Measurements from ENCODE around the gene CALHM4.

The CALHM4 gene, protein sequence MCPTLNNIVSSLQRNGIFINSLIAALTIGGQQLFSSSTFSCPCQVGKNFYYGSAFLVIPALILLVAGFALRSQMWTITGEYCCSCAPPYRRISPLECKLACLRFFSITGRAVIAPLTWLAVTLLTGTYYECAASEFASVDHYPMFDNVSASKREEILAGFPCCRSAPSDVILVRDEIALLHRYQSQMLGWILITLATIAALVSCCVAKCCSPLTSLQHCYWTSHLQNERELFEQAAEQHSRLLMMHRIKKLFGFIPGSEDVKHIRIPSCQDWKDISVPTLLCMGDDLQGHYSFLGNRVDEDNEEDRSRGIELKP

DNA sequence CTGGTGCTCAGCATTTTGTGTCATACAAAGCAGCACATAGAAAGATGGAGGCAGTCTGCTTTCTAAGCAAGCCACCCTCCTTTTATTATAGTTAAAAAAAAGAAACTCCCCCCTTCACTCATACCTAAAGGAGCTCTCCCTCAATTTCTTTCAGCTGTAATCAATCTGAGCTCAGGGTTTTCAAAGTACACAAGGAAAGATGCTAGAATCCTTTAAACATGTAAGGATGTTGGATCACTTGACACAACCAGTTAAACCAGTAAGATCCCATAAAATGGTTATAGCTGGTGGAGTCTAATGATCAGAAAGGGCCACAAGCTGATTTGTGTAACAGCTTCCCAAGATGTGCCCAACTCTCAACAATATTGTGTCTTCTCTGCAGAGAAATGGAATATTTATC, at the start of gene CALHM4:
Gene CALHM4, plus strand, starts transcription at position 301 of the 400 bp plus-strand sequence. Its CDS starts 43 bp downstream, at position 344.
- no peak for DNase-seq (ENCODE audit: low spot score)

DNA sequence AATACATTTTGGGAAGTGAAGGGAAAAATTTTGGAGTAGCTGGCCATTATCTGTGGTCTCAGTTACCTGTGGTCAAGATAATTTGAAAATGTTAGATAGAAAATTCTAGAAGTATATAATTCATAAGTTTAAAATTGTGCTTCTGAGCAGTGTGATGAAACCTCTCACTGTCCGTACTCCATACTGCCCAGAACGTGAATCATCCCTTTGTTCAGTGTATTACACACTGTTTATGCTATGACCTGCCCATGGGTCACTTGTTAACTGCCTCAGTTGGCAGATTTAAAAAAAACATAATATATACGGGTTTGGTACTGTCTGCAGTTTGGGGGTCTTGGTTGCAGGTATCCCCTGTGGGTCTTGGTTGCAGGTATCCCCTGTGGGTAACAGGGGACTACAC, 46.2 kb upstream of the CALHM4 start:
- DNase-seq (ENCODE audit: low spot score) = no peak

DNA sequence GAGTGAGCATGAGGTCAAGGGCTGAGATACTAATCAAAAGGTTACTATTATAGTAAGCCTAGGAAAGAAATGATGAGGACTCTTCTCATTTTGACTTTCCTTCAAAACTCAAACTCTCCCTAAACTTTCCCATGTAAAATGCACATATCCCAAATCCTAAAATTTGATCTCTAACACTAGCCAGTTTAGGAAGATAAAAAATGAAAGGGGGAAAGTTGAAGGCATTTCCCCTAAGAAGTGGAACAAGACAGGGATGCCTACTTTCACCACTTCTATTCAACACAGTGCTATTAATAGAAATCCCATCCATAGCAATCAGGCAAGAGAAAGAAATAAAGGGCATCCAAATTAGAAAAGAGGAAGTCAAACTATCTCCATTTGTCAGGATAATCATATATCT, 45.0 kb upstream of the CALHM4 start:
- DNase-seq (ENCODE audit: low spot score) = no peak

DNA sequence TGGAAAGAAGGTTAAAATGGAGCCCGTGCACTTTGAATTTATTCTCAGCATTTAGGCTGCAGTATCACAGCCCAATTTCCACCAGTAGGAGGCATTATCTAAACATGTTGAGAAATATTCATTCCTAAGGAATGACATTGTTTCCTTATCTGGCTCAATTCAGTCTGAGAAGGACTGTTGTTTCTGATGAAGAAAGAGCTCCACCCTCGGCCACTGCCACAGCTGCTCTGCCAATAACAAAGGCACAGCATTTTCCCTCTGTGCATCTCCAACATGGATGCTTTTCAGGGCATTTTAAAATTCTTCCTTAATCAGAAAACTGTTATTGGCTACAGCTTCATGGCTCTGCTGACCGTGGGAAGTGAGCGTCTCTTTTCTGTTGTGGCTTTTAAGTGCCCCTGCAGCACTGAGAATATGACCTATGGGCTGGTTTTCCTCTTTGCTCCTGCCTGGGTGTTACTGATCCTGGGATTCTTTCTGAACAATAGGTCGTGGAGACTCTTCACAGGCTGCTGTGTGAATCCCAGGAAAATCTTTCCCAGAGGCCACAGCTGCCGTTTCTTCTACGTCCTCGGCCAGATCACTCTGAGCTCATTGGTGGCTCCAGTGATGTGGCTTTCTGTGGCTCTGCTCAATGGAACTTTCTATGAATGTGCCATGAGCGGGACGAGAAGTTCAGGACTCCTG, 42.0 kb upstream of the CALHM4 start, which contains the start of gene CALHM5:
Gene CALHM5, plus strand, starts transcription at position 216 of the 687 bp plus-strand sequence. Its CDS starts 58 bp downstream, at position 274.
- DNase-seq (ENCODE audit: low spot score) = peak; percentile 40

DNA sequence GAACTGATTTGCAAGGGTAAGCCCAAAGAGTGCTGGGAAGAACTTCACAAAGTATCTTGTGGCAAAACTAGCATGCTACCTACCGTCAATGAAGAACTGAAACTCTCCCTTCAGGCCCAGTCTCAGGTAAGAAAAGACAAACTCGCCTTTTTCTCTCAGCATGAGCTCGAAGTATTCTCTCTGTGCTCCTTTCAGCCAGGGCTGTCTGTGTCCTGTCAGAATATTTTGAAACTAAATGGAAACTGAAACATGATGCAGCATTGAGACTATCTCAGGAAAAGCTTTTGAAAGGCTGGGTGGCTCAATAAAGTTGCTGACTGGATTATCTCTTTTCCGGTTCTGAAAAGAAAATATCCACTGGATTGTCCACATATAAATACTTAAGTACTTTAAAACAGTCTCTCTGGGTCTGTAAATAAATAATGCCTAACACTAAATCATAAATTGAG, 41.4 kb upstream of the CALHM4 start:
- DNase-seq (ENCODE audit: low spot score) = no peak

DNA sequence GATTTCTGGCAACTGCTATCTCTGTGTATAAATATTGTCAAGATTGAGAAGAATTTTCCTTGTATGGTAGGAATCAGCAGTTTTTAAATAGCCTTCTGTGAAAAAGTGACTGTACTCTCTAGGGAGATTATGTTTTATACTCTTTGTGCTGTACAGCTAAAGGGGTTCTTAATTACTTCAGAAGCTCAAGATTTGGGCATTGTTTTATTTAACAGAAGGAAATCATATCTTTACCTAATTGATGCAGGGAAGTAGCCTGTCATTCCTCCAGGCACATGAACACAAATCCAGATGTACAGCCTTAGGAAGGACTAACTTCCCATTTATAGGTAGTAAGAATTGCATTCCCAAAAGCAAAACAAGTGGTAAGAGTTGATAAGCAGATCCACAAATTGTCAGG, 40.8 kb upstream of the CALHM4 start:
- DNase-seq (ENCODE audit: low spot score) = no peak

DNA sequence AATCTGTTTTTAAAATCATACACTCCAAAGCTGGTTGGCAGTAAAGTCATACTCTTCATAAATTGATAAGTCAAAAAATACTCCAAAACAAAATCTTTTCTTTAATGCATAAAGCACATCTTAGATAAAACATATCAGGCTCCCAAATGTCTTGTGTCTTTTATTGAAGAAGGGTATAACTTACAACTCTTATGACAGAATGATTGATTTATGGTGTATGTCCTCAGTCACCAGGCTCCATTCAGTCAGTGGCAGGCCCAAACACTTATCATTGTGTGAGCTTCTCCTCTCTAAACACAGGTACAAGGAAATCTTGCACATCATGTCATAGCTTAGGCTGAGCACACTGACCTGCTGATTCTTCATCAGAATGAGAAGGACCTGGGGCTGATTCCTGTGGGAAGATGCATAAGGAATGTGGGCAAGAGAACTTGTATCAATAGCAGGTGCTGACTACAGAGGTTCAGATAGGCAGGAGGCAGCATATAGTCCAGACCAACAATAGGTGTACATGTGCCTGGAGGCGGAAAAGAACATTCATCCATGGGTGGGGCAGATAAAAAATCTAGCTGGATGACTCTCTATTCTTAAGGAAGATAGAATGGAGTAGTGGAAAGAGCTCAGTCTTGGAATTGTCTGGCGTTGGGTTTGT, 40.2 kb upstream of the CALHM4 start:
- no peak for DNase-seq (ENCODE audit: low spot score)

DNA sequence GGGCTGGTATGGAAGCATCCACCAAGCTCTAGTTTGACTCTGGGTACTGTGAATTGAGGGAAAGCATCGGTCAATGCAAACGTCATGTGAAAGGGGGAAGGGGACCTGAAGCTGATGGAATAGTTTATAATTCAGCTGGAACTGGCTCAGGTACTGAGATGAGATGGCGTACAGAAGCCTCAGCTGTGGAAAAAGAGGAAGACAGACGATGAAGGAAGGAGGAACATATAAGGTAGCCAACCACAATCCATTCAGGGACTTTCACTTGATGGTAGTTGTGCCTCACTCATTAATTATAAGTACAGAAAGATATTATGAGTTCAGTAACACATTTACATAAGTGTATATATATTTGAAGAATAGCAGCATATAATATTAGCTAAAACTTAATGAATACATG, 39.4 kb upstream of the CALHM4 start:
- DNase-seq (ENCODE audit: low spot score) = no peak

DNA sequence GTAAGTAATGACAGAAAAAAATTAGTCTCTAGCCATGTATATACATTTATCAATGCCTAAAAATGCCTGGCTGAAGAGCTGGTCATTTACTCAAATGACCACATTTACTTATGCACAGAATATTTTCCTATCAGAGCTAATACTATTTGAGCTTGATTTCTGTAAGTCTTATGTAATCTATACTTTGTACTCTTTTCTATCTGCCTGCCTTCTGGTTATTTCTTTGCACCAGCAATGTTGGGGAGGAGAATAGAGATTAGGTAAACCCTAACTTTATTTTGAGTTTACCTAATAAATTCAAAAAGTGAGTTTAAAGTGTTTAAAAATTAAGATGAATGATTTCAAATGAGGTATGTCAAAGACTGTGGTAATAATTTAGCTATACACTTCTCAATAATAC, 38.4 kb upstream of the CALHM4 start:
- DNase-seq (ENCODE audit: low spot score) = no peak

DNA sequence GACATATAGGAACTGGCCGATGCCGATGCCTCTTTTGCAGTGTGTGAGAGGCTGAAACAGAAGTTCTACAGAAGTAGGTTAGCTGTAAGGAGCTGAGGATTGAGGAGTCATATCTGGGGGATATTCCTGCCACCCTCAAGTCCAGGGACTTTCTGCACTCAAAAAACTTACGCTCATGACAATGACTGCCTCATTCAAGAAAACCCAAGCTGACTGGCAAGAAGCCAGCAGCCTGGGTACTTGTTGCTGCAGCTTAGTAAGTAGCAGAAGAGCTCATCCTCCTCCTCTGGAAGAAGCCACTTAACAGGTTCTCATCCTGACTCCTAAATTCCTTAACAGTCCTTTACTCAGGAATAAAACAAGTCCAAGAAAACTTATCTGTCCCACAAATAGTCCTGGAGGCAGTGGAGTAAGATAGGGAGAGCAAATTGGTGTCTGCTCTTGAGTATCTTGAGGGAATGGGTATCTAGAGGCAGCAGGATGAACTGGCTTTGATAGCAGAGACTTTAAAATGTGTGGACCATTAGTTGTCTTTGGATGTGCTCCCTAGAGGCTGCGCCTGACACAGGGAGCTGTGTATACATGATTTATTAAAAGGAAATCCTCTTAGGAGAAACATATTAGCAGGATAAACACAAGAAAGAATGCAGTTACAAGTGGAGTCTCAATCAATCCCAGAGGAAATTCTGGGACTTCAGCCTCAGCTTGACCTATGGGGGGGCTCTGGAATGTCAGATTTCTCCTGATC, 34.8 kb upstream of the CALHM4 start:
- DNase-seq (ENCODE audit: low spot score) = no peak

DNA sequence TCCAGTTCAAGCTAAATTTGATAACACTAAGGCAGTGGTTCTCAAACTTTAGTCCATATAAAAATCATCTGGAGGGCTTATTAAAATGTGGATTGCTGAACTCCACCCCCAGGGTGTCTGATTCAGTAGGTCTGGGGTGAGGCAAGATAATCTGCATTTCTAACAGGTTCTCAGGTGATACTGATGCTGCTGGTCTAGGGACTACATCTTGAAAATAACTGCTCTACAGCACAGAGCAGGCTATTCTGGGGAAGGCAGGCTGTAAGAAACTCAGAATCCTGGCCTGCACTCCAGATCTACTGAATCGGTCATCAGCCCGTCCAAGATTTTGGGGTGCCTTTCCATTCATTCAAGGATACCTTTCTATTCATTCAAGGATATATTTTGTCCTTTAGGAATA, 30.7 kb upstream of the CALHM4 start:
- no peak for DNase-seq (ENCODE audit: low spot score)

DNA sequence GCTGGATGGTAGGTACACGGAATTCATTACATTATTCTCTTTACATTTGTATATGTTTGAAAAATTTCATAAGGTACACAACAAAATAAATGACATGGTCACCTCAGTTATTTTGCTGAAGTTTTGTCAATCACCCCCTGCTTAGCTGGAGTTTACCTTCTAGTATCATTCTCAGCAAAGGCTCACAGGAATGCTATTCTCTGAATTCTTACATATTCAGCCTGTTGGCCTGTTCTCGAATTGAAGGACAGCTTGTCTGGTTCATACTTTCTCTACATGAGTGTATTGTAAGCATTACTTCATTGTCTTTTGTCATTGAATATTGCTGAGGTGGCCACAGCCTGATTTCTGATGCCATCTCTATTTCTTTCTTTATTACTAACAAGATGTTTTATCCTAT, 29.3 kb upstream of the CALHM4 start:
- DNase-seq (ENCODE audit: low spot score) = no peak

DNA sequence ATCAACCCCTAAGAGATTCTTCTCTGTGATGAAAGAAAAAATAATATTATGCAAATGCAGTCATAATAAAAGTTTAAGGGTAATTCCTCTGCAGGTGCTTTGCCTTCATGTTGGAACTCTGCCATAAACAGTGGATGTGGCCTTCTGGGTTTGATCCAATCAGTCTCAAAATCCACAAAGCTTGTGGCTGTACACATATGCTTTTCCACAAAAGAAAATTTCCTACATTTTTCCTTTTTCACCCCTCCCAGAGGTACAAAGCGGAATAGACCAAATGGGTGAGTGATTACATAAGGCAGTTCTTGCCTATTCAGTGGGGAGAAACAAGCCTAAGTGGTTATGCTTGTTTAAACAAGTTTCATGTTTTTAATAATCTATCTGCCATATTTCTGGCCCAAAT, 25.4 kb upstream of the CALHM4 start:
- DNase-seq (ENCODE audit: low spot score) = no peak

DNA sequence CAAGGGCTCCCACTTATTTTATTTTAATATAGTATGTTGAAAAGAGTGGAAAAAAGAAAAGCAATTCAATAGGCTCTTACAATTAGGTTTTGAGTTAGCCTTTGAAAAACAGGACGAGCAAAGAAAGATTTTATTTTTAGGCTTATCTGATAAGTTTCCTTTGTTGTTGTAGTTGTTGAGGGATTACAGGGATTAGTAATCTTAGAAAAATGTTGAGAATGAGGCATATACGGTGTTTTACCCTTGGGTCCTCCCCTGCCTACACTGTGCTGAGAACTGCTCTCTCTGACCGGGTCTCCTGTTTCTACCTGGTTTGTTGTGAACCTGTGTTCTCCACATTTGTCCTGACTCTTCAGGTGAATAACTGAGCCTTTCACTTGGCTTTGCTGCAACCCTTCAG, 24.8 kb upstream of the CALHM4 start:
- DNase-seq (ENCODE audit: low spot score) = peak; percentile 11

DNA sequence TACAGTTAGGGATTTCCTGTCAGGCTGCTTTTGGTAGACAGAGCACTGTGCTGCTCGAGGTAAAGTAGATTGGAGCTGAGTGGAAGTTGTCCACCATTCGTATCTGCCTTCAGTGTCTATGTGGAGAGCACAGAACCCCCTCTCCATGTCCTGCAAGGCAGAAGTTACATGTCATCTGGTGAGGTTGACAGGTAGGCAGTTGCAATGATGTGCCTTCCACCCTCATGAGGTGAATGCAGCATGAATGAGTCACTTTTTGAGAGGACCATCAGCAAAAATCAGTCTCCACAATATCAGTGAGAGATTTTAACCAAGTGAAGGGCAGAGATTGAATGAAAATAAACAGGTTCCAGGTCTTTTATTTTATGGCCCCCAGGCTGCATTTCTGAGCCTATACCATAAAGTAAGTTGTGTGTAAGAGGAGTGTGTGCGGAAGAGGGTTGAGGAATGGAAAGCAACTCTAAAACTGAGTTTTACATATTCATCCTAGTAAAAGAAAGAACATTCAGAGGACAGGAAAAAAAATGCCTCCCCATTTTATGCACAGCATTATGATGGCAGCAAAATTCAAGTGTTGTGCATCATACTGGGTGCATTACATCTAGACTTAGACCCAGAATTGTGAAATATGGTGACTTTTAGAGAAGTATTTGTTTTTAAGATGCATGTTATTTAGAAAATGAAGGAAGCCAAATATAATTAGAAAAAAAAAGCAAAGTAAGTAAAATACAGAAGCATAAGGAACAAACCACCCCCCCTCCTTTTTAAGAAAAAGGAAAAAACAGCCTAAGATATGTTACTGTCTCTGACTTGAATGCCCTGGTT, 23.9 kb upstream of the CALHM4 start:
- DNase-seq (ENCODE audit: low spot score) = no peak

DNA sequence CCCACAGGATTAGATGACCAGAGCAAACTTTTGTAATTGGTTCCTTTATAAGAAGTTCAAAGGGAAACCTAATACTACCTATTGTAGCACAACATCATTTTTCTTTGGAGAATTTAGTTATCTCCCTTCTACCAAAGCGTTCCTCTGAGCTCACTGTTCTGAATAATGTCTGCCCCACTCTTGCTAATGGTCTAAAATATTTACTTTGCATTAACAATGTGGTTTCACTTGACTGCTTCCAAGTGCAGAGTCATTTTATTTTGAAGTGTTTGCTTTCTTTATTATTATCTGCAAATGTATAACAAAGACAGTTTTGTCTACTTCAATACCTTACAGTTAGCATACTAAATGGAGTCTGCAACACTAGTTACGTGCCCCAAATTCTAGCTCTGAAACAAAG, 23.1 kb upstream of the CALHM4 start:
- no peak for DNase-seq (ENCODE audit: low spot score)

DNA sequence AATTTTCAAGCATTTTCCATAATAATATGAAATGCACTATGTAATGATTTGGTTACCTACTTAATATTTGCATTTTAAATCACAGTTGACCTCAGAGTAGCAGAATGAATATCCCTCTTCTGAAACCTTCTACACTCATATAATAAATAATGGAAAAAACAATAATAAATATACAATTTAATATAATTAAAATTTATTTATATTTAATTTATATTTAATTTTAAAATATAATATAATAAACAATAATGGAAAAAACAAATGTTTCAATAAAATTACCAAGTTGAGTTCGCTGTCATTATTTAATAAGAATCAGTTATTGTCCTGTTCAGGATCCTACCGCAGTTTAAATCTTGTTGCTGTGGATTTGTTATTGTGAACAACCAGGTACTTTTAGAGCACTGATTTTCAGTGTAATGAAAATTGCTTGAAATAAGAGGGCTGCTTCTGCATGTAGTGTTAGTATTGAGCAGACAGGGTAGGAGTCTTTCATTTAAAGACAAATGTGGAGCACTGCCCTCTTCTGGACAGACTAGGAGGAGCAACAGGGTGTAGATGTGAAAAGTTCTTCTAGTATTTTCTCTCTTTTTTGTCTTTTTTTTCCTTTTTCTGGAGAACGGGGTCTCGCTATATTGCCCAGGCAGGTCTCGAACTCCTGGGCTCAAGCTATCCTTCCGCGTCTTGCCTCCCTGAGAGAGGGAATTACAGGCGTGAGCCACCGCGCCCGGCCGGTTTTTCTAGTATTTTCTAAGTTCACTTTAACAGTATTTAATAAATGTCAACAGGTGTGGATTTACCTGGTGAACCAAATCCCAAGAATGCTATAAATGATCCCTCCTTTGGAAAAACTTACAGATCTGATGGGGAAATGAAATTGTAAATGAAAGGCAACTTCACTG, 21.6 kb upstream of the CALHM4 start:
- peak; percentile 25 for DNase-seq (ENCODE audit: low spot score)

DNA sequence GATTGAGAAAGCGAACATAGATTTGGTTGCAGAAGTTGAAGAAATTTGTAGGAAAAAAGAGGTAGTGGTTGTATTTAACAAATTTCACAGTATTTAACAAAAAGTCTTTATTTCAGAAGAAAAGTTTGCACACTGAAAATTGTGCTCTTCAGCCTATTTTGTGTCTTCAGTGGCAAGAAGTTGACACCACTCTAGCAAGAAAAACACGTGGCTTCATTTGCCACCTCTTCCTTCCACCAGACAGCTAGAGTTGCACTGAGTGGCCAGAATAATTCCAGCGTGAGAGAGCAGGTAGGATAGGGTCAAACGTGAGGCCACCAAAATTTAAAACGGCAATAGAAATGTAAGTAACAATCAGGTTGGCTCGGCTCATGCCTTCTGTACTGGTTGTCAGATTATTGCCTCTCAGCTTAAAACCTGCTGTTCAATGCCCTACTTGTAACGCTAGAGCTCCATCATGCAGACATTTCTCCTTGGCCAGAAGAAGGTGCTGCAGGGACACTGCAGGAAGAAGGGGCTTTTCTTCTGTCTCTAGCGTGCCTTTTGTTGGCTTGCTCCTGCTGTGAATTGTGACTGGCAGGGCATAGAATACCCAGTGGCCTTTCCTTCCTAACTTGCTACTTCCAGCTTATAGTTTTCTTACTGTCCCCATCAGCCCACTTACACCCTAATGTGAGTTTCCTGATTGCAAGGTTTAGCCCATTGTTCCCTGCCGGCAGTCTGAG, 20.2 kb upstream of the CALHM4 start:
- no peak for DNase-seq (ENCODE audit: low spot score)

DNA sequence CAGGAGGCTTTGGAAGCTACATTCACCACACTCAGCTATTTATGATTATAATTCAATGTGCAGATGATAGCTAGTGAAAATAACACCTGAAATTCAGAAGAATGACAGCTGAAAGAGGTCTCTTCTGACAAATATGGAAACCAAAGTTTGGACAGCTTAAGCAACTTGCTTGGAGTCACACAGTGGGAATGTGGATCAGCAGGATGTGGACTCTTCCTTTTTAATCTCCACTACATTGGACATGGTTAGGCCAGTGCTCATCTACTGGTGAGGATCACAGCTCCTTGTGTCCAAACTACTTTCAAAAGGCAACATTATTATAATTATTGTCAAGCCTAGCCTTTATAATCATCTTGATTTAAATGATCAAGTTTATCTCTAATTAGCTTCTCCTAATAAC, 18.4 kb upstream of the CALHM4 start:
- DNase-seq (ENCODE audit: low spot score) = no peak

DNA sequence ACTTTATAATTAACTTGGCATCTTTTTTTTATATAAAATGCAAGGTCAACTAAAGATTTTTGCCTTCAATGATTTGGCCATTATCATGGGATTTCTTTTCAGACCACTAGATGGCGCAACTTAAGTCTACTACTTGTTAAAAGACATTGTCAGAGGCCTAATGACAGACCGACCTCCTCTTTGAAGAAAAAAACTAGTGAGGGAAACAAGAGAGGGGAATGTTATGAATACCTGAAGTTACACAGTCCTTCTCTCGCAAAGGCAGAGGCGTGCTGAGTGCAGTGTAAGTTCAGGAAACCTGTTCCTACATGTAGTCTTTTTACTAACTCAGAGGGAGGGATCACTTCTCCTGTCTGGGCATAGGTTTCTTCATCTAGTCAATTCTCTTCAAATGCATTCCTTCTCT, 17.3 kb upstream of the CALHM4 start:
- peak; percentile 9 for DNase-seq (ENCODE audit: low spot score)

Measured in hepatic stellate cell (primary cell).